HG03025 (cell line): ENCODE results near the gene GDF15.
"Not testable (repeated sequence)": the region's sequence is repeated elsewhere in the genome, so short reads cannot be mapped to it uniquely, and the experiment has no call there.

Source experiments
- ATAC-seq: cut with Tn5 transposase; IDR thresholded peaks from one replicate; pipeline ENCODE4 v1.9.1; 2021; ENCODE audit warnings: mild to moderate bottlenecking, moderate library complexity; ENCODE audit not compliant: unreplicated experiment, low FRiP score

The GDF15 gene, protein sequence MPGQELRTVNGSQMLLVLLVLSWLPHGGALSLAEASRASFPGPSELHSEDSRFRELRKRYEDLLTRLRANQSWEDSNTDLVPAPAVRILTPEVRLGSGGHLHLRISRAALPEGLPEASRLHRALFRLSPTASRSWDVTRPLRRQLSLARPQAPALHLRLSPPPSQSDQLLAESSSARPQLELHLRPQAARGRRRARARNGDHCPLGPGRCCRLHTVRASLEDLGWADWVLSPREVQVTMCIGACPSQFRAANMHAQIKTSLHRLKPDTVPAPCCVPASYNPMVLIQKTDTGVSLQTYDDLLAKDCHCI

DNA sequence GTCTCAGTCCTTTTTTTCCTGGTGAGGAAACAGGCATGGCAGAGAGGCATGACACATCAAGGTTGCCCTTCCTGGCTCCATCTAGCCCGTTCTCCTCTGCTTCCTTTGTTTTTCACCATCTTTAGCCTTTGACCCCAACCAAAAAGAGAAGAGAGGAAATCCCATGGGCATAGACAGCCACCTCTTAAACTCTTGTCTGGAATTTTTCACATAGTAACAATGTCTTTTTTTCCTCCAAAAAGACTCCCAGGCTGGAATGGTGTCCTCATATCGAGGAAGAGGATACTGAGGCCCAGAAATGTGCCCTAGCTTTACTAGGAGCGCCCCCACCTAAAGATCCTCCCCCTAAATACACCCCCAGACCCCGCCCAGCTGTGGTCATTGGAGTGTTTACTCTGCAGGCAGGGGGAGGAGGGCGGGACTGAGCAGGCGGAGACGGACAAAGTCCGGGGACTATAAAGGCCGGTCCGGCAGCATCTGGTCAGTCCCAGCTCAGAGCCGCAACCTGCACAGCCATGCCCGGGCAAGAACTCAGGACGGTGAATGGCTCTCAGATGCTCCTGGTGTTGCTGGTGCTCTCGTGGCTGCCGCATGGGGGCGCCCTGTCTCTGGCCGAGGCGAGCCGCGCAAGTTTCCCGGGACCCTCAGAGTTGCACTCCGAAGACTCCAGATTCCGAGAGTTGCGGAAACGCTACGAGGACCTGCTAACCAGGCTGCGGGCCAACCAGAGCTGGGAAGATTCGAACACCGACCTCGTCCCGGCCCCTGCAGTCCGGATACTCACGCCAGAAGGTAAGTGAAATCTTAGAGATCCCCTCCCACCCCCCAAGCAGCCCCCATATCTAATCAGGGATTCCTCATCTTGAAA, at the start of gene GDF15:
Gene GDF15, plus strand, starts transcription at position 484 of the 868 bp plus-strand sequence. Its CDS starts 32 bp downstream, at position 516.
- ATAC-seq, result no peak

DNA sequence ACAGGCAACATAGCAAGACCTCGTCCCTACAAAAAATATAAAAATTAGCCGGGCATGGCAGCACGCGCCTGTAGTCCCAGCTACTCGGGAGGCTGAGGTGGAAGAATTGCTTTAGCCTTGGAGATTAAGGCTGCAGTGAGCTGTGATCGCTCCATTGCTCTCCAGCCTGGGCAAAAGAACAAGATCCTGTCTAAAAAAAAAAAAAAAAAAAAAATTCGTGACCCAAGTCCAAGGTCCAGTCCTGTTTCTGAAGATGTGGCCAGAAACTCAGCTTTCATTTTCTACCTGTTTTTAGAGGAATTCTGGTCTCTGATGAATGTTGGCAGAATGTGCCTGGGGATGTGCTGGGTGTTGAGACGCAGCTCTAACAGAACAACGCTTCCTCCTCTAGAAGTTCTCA, 47.4 kb upstream of the GDF15 start:
- no peak for ATAC-seq

DNA sequence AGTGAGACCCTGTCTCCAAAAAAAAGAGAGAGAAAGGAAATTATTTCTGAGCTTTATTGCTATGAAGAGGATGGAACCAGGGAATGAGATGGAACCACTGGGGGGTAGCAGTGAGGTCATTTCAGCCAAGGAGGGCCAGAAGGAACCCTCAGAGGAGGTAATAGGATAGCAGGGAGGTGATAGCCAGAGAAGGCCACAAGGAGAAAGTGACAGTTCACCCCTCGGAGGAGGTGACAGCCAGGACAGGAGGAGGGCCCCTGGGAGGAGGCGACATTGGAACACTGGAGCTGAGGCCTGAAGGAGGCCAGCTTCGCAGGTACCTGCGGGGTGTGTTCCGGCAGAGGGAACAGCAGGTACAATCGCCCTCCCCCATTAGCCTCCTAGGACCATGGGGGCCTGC, 46.2 kb upstream of the GDF15 start:
- ATAC-seq, result no peak

DNA sequence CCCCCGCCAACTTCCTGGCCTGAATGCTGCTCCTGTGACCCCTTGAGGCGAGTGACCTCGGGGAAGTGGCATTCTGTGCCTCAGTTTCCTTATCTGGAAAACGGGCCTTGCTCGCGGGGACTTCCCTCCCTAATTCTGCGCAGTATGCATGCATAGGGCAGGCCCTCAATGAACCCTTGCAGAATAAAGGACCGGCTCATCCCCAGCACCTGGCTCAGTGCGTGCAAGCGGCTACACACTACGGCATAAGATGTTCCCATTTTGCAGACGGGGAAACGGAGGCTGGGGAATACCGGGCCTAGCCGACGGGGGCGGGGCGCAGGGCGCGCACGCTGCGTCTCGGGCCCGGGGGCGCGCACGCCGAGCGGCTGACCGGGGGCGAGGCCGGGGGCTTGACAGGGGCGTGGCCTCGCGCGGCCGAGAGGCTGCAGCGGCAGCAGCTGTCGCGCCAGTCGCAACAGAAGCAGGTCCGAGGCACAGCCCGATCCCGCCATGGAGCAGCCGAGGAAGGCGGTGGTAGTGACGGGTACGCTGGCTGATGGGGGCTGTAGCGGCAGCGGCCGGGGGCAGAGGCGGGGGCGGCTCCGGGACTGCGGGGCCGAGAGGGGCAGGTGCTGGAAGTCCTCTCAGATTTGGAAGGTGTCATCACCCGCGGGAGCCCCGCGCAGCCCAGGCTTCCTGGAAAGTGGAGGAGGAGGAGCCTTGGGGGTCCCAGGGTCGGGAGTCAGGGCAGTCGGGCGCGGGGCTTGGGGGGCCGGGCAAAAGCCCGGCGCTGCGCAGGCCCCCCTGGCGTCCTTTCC, 45.6 kb upstream of the GDF15 start, which contains the start of gene PGPEP1:
Gene PGPEP1, plus strand, starts transcription at position 409 of the 800 bp plus-strand sequence. Its CDS starts 84 bp downstream, at position 493.
- ATAC-seq, result no peak

DNA sequence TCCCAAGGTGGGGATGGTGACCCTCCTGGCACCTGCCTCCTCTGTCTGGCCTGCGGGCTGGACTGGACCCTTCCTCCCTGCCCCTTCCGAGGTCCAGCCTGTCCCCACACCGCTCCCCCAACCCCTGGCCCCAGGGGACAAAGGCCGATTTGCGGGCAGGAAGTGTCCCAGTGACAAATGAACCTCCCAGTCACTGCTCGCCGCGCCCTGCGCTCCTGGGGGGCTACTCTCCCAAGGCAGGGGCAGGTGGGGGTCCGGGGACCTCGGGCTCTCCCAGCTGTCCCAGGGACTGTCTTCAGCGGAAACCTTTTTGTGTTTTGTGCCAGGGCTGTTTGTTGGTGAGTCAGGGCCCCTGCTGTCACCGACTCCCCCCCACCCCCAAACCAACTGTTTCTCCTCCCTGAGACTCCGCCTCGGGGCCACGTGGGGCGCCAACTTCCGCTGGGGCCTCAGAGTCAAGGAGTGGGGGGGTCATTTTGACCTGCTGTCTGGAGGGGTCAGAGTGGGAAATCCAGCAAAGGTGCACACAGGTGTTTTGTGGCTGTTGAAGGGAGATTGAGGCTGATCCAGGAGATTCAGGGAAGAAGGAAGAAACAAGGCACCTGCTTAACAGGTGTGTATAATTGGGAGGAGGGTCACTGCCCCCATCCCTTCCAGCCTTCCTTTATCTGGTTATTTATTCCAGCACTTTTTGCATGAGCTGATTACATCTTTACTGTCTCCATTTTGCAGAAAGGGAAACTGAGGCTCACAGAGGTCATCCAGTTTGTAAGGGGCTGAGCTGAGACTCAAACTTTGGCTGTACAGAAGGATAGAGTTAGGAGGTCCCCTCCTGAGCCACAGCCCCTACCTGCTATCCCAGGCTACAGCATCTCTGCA, 44.7 kb upstream of the GDF15 start:
- ATAC-seq, result no peak

DNA sequence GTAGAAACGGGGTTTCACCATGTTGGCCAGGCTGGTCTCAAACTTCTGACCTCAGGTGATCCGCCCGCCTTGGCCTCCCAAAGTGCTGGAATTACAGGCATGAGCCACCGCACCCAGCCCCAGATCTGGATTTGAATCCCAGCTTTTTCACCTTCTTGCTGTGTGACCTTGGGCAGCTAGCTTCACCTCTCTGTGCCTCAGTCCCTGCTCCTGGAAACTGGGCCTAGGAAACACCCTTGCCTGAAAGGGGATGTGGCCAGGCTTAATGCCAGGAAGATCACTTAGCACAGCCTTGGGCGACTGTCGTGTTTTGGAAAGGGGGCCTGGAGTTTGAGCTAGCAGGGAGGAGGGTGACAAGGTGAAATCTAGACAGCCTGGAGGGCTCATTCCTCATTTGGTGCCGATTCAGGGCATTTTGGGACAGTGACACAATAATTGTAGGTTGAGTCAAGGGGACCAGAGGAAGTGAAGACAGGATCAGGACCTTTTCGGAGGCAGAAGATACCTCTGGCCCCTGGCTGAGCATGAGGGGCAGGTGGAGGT, 43.8 kb upstream of the GDF15 start:
- no peak for ATAC-seq

DNA sequence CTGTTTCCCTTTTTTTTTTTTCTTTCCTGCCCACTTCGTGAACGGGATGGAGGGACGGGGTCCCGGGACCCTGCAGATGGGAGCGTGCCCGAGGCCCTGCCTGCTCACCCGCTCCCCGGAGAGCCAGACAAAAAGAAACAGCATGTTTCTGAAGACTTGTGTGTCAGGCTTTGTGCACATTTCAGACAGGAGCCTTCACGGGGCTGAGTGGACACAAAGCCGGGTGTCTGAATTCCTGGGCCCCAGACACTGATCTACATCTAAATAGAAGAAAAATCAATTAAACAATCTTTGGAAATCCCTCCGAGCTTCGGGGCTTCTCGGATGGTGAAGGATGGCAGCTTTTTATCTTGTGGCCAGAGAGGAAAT, 41.4 kb upstream of the GDF15 start:
- no peak for ATAC-seq

DNA sequence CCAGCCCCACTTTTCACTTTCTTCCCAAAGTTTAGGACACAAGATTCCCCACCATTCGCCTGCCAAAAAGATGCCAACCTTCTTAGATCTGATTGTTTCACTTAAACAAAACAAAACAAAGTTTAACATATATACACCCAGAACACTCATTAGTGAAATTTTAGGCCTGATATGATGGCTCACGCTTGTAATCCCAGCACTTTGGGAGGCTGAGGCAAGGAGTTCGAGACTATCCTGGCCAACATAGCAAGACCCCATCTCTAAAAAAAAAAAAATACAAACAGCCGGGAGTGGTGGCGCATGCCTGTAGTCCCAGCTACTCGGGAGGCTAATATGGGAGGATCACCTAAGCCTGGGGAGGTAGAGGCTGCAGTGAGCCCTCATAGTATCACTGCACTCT, 40.7 kb upstream of the GDF15 start:
- ATAC-seq, result no peak

DNA sequence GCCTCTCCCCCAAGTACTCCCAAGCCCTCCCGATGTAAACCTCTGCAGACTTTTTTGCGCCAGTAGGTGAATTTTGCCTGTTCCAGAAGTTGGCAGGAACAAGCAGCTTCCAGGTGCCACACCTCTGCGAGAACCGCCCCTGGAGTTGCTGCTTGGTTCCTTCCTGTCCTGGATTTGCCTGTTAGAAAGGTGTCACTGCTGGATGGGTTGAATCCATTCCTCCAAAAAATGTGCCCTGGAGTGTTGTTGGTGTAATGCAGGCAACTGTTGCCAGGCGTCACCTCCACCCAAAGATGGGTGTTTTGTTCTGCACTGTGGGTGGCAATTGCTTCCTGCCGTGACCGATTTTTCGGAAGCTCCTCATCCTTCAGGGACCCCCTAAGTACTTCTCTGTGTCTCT, 39.9 kb upstream of the GDF15 start:
- no peak for ATAC-seq

DNA sequence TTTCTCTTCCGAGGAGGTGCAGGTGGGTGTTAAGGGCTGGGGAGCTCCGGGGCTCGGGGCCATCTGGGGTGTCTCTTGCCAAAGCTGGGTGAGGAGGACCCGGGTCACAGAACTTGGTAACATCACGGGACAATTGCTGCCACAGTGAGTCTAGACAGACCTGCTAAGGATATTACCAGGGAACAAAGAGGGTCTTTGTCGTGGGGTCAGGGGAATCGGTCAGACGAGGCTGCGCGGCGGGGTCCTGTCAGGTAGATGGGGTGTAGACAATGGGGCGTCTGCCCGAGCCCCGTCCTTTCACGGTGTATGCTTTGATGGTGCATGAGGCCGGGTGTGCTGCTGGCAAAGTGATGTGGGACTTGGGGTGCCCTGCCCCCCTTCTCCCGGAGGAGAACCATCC, 37.8 kb upstream of the GDF15 start:
- no peak for ATAC-seq

DNA sequence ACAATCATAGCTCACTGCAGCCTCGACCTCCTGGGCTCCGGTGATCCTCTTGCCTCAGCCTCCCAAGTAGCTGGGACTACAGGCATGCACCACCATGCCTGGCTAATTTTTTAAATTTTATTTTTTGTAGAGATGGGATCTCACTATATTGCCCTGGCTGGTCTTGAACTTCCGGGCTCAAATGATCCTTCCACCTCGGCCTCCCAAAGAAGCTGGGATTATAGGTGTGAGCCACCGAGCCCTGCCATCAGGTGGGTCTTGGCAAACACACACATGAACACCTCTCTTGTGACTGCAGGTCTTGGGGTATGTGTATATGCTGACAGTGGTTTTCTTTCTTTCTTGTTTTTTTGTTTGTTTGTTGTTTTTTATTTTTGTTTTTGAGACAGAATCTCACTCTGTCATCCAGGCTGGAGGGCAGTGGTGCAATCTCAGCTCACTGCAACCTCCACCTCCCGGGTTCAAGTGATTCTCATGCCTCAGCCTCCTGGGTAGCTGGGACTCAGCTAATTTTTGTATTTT, 37.1 kb upstream of the GDF15 start:
- ATAC-seq, result not testable (repeated sequence)

DNA sequence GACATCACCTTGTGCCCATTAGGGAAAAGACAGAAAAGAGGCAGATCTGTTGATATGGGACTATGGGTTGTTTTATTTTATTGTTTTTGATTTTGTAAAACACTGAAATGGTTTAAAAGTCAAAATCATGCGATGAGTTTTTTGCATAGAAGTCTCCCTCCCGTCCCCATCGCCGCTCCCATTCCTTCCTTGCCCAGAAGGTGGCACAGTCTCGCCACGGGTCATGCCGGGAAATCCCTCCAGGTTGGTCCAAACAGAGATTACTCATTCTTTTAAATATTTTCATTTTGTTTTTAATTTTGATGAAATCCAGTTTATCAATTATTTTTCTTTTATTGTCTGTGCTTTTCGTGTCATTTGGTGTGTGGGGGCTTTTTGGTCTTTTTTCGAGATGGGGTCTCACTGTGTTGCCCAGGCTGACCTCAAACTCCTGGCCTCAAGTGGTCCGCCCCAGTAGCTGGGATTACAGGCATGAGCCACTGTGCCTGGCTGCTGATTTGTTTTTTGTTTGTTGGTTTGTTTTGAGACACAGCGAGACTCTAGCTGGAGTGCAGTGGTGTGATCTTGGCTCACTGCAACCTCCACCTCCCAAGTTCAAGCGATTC, 36.3 kb upstream of the GDF15 start:
- no peak for ATAC-seq

DNA sequence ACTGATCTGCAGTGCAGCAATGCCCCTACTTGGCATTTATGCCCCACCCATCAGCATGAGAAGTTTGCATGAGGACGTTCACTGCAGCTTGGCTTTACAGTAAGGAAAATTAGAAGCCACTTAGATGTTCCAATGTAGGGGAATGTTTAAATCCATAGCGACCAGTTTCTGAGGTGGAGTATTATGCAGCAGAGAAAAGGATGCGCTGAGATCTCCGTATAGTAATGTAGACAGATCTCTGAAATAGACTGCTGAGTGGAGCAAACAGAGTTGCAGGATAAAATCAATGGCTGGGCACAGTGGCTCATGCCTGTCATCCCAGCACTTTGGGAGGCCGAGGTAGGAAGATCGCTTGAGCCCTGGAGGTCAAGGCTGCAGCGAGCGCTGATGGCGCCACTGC, 35.5 kb upstream of the GDF15 start:
- ATAC-seq, result no peak

DNA sequence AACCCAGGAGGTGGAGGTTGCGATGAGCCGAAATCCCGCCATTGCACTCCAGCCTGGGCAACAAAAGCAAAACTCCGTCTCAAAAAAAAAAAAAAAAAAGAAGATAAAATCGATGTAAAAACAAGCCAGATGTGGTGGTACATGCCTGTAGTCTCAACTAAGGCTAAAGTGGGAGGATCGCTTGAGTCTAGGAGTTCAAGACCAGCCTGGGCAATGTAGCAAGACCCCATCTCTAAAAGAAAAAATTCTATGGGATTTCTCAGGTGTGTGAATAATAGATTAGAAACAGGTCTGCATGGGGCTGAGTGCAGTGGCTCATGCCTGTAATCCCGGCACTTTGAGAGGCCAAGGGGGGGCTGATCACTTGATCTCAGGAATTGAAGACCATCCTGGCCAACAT, 34.4 kb upstream of the GDF15 start:
- ATAC-seq, result no peak

DNA sequence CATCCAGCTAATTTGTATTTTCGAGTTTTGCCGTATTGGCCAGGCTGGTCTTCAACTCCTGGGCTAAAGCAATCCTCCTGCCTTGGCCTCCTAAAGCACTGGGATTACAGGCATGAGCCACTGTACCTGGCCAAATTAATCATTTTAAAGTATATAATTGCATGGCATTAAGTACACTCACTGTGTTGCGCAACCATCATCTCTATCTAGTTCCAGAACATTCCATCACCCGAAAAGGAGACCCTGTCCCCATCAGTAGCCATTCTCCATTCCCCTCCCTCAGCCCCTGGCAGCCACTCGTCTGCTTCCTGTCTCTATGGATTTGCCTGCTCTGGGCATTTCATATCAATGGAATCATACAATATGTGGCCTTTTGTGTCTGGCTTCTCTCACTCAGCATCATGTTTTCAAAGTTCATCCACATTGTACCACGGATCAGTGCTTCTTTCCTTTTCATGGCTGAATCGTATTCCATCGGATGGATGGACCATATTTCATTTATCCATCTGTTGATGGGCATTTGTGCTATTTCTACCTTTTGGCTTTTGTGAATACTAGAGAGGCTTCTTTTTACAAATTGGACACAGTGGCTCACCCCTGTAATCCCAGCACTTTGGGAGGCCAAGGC, 32.5 kb upstream of the GDF15 start:
- no peak for ATAC-seq

DNA sequence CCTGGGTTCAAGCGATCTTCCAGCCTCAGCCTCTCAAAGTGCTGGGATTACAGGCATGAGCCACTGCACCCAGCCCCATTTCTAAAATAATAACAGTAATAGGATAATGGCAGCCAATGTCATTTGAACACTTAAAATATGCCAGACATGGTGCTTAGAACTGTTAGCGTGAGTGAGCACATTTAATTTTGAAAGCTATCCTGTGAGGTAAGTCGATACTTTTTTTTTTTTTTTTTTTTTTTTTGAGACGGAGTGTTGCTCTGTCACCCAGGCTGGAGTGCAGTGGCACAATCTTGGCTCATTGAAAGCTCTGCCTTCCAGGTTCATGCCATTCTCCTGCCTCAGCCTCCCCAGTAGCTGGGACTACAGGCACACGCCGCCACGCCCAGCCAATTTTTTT, 31.2 kb upstream of the GDF15 start:
- not testable (repeated sequence) for ATAC-seq

DNA sequence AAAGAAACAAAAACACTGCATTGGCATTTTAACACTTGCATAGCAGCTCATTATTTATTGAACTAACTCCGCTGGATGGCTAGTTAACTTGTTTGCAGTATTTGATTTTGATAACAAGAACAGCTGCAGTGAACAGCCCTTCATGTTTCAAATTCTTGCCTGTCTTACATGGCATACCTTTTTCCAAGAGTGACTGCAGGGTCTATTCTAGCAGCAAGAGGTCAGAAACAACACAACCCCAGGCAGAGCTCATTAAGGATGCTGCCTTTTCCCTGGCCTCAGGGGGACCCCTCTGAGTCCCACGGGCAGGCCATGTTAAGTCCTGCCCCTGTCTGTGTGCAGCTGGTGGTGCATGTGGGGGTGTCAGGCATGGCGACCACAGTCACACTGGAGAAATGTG, 28.9 kb upstream of the GDF15 start:
- ATAC-seq, result no peak

DNA sequence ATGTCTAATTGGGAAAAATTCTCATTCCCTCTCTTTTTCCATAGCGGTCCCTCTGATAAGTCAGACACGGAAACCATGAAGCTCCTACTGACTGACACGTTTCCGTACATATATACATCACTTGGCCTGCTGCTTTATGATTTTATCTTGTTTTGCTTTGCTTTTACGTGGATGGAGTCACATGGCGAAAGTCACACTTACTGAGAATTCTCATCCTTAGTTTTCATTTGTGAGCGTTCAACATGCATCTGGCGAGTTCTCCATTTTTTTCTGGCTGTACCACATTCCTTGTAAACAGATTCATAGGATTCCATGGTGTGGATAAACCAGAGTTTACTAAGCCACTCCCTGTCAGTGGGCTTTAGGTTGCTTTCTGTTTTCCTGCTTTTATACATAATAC, 24.3 kb upstream of the GDF15 start:
- ATAC-seq, result no peak
